ENCODE results near the gene MYO6. TPM values are rescaled to one million over a fixed set of nuclear protein-coding genes. Genes with fewer than 3 reads are reported as not detected.

MYO6 gene
- total RNA-seq, 1 experiment from 2014 or later, result 26.8 TPM

- Mint-ChIP-seq H3K4me1 (ENCODE audit: insufficient read depth, unreplicated experiment) (peaks cover 8% of the 10 kb centered on the region), H3K4me3 (ENCODE audit: unreplicated experiment) (no peak overlapping the region), H3K27ac (ENCODE audit: low read depth, unreplicated experiment) (no peak overlapping the region), H3K9me3 (ENCODE audit: unreplicated experiment) (no peaks in the 10 kb centered on the region), H3K27me3 (ENCODE audit: insufficient read depth, unreplicated experiment) (no peaks in the 10 kb centered on the region), H3K36me3 (ENCODE audit: insufficient read depth, unreplicated experiment) (peaks cover 5% of the 10 kb centered on the region)
- intact Hi-C loops (cut with micrococcal nuclease), result no loop called here
- no peak for TF ChIP-seq CTCF (IDR thresholded peaks at IDR 0.05; ENCODE audit: unreplicated experiment)
- POLR2A ChIA-PET, result interaction anchor here (0.6 kb wide), 2 partner anchors 12 to 1521 kb away, joined by 3 read pairs; no protein-coding TSS in a partner anchor
- BruUV-seq (replicated peaks), result no TSS peak
- DNase-seq (ENCODE audit: unreplicated experiment), result no peak
- CTCF ChIA-PET, result no interaction called here
Measured at GRCh38 chr6:75757295-75757694, 8.3 kb downstream of the MYO6 start.

GRCh38 chr6:75758061-75758460 lies 9.0 kb downstream of the MYO6 start:
- BruUV-seq (replicated peaks), result no TSS peak
- Mint-ChIP-seq H3K4me1 (ENCODE audit: insufficient read depth, unreplicated experiment) (peaks cover under 1% of the 10 kb centered on the region), H3K9me3 (ENCODE audit: unreplicated experiment) (no peaks in the 10 kb centered on the region), H3K27me3 (ENCODE audit: insufficient read depth, unreplicated experiment) (no peaks in the 10 kb centered on the region), H3K36me3 (ENCODE audit: insufficient read depth, unreplicated experiment) (peaks cover 5% of the 10 kb centered on the region), H3K27ac (ENCODE audit: low read depth, unreplicated experiment) (no peak overlapping the region), H3K4me3 (ENCODE audit: unreplicated experiment) (no peak overlapping the region)
- intact Hi-C loops (cut with micrococcal nuclease), result no loop called here
- ChIA-PET CTCF (no interaction called here), POLR2A (no interaction called here)
- no peak for DNase-seq (ENCODE audit: unreplicated experiment)
- TF ChIP-seq CTCF (IDR thresholded peaks at IDR 0.05; ENCODE audit: unreplicated experiment), result no peak

DNA sequence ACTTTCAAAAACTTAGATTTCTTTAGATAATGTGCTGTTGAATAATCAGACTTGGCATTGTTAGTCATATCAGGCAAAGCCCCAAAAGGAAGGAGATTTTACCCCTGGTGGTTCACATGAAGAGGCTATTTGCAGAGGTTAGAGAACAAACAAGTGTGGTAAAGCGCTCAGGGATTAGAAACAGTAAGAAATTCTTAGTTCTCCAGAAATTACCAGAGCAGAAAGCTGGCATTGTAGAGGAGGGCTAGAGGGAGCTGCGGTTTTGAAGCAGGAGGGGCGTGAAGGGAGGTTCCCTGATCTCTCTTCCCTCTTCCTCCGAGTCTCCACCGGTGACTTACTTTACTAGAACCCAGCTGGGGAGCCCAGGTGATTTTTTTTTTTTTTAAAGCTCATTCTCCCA lies 10.2 kb downstream of the MYO6 start:
- ChIA-PET CTCF (no interaction called here), POLR2A (interaction anchor here (0.7 kb wide), 1 partner anchor 1841 kb away, joined by 3 read pairs; no protein-coding TSS in a partner anchor)
- no TSS peak for BruUV-seq (replicated peaks)
- DNase-seq (ENCODE audit: unreplicated experiment), result no peak
- no peaks in the 10 kb centered on the region for H3K4me1 Mint-ChIP-seq (ENCODE audit: insufficient read depth, unreplicated experiment)
- no peak overlapping the region for H3K4me3 Mint-ChIP-seq (ENCODE audit: unreplicated experiment)
- no peak overlapping the region for H3K27ac Mint-ChIP-seq (ENCODE audit: low read depth, unreplicated experiment)
- H3K27me3 Mint-ChIP-seq (ENCODE audit: insufficient read depth, unreplicated experiment), result no peaks in the 10 kb centered on the region
- intact Hi-C loops (cut with micrococcal nuclease), result no loop called here
- TF ChIP-seq CTCF (IDR thresholded peaks at IDR 0.05; ENCODE audit: unreplicated experiment), result no peak
- peaks cover 5% of the 10 kb centered on the region for H3K36me3 Mint-ChIP-seq (ENCODE audit: insufficient read depth, unreplicated experiment)
- H3K9me3 Mint-ChIP-seq (ENCODE audit: unreplicated experiment), result no peaks in the 10 kb centered on the region

DNA sequence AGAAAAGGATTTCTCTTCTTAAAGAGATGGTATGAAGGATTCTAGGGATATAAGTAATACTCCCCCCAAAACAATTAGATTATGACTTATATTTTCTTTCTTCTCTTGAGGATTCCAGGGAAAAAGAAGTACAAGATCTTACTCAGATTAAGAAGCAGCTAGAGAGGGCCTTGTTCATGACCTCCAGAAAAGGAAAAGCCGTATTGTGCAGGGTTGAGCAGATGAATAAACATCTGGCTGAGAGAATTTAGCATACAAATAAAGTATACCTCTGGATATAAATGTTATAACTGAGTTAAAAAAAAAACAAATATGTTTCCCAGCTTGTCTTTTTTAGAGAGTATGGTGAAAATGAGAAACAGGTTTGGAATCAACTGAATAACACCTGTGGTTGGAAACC lies 11.3 kb downstream of the MYO6 start:
- Mint-ChIP-seq H3K36me3 (ENCODE audit: insufficient read depth, unreplicated experiment) (peaks cover 6% of the 10 kb centered on the region), H3K4me1 (ENCODE audit: insufficient read depth, unreplicated experiment) (no peaks in the 10 kb centered on the region), H3K4me3 (ENCODE audit: unreplicated experiment) (no peak overlapping the region), H3K9me3 (ENCODE audit: unreplicated experiment) (no peaks in the 10 kb centered on the region), H3K27me3 (ENCODE audit: insufficient read depth, unreplicated experiment) (no peaks in the 10 kb centered on the region), H3K27ac (ENCODE audit: low read depth, unreplicated experiment) (no peak overlapping the region)
- intact Hi-C loops (cut with micrococcal nuclease), result no loop called here
- no peak for TF ChIP-seq CTCF (IDR thresholded peaks at IDR 0.05; ENCODE audit: unreplicated experiment)
- BruUV-seq (replicated peaks), result no TSS peak
- CTCF ChIA-PET, result no interaction called here
- POLR2A ChIA-PET, result interaction anchor here (0.6 kb wide), 1 partner anchor 39 kb away, joined by 3 read pairs; no protein-coding TSS in a partner anchor
- no peak for DNase-seq (ENCODE audit: unreplicated experiment)
